ENCODE results near the gene WHRN. TPM values are rescaled to one million over a fixed set of nuclear protein-coding genes. Genes with fewer than 3 reads are reported as not detected.

Gene WHRN
- total RNA-seq, 1 experiment from 2014 or later: 9.4 TPM

- DNase-seq (ENCODE audit: unreplicated experiment): no peak
- Mint-ChIP-seq H3K27ac (ENCODE audit: low read depth, unreplicated experiment) (no peak overlapping the region), H3K36me3 (ENCODE audit: insufficient read depth, unreplicated experiment) (no peaks in the 10 kb centered on the region), H3K4me1 (ENCODE audit: insufficient read depth, unreplicated experiment) (no peaks in the 10 kb centered on the region), H3K27me3 (ENCODE audit: insufficient read depth, unreplicated experiment) (no peaks in the 10 kb centered on the region), H3K9me3 (ENCODE audit: unreplicated experiment) (no peaks in the 10 kb centered on the region), H3K4me3 (ENCODE audit: unreplicated experiment) (no peak overlapping the region)
- no peak for TF ChIP-seq CTCF (IDR thresholded peaks at IDR 0.05; ENCODE audit: unreplicated experiment)
- BruUV-seq (replicated peaks): no TSS peak
- intact Hi-C loops (cut with micrococcal nuclease): no loop called here
- POLR2A ChIA-PET: interaction anchor here (0.9 kb wide), 1 partner anchor 10 kb away, joined by 3 read pairs; no protein-coding TSS in a partner anchor
- CTCF ChIA-PET: interaction anchor here (0.6 to 1.2 kb wide), 4 partner anchors 10 to 484 kb away, joined by 3 to 5 read pairs (median 3); partner anchors contain the start of gene TEX53
Observed at GRCh38 chr9:114425126-114425525, 80.1 kb downstream of the WHRN start.

- Mint-ChIP-seq H3K27ac (ENCODE audit: low read depth, unreplicated experiment) (no peak overlapping the region), H3K4me3 (ENCODE audit: unreplicated experiment) (no peak overlapping the region), H3K4me1 (ENCODE audit: insufficient read depth, unreplicated experiment) (no peaks in the 10 kb centered on the region), H3K27me3 (ENCODE audit: insufficient read depth, unreplicated experiment) (no peaks in the 10 kb centered on the region), H3K9me3 (ENCODE audit: unreplicated experiment) (no peaks in the 10 kb centered on the region), H3K36me3 (ENCODE audit: insufficient read depth, unreplicated experiment) (no peaks in the 10 kb centered on the region)
- intact Hi-C loops (cut with micrococcal nuclease): no loop called here
- ChIA-PET CTCF (interaction anchor here (1.2 kb wide), 1 partner anchor 11 kb away, joined by 5 read pairs; no protein-coding TSS in a partner anchor), POLR2A (interaction anchor here (0.9 kb wide), 1 partner anchor 11 kb away, joined by 3 read pairs; no protein-coding TSS in a partner anchor)
- no TSS peak for BruUV-seq (replicated peaks)
- no peak for TF ChIP-seq CTCF (IDR thresholded peaks at IDR 0.05; ENCODE audit: unreplicated experiment)
- DNase-seq (ENCODE audit: unreplicated experiment): no peak
Observed at GRCh38 chr9:114424126-114424525, 81.1 kb downstream of the WHRN start.

GRCh38 chr9:114423181-114423580 lies 82.1 kb downstream of the WHRN start:
- Mint-ChIP-seq H3K27me3 (ENCODE audit: insufficient read depth, unreplicated experiment) (no peaks in the 10 kb centered on the region), H3K4me1 (ENCODE audit: insufficient read depth, unreplicated experiment) (no peaks in the 10 kb centered on the region), H3K27ac (ENCODE audit: low read depth, unreplicated experiment) (no peak overlapping the region), H3K4me3 (ENCODE audit: unreplicated experiment) (no peak overlapping the region), H3K9me3 (ENCODE audit: unreplicated experiment) (no peaks in the 10 kb centered on the region), H3K36me3 (ENCODE audit: insufficient read depth, unreplicated experiment) (no peaks in the 10 kb centered on the region)
- intact Hi-C loops (cut with micrococcal nuclease): no loop called here
- no peak for DNase-seq (ENCODE audit: unreplicated experiment)
- ChIA-PET CTCF (interaction anchor here (0.6 to 2.2 kb wide), 2 partner anchors 12 to 94 kb away, joined by 4 to 12 read pairs; no protein-coding TSS in a partner anchor), POLR2A (no interaction called here)
- BruUV-seq (replicated peaks): no TSS peak
- TF ChIP-seq CTCF (IDR thresholded peaks at IDR 0.05; ENCODE audit: unreplicated experiment): no peak

- no peaks in the 10 kb centered on the region for H3K27me3 Mint-ChIP-seq (ENCODE audit: insufficient read depth, unreplicated experiment)
- no peak overlapping the region for H3K27ac Mint-ChIP-seq (ENCODE audit: low read depth, unreplicated experiment)
- POLR2A ChIA-PET: no interaction called here
- H3K36me3 Mint-ChIP-seq (ENCODE audit: insufficient read depth, unreplicated experiment): no peaks in the 10 kb centered on the region
- TF ChIP-seq CTCF (IDR thresholded peaks at IDR 0.05; ENCODE audit: unreplicated experiment): no peak
- CTCF ChIA-PET: interaction anchor here (0.7 to 2.3 kb wide), 3 partner anchors 16 to 207 kb away, joined by 3 to 10 read pairs (median 3); no protein-coding TSS in a partner anchor
- DNase-seq (ENCODE audit: unreplicated experiment): no peak
- H3K9me3 Mint-ChIP-seq (ENCODE audit: unreplicated experiment): no peaks in the 10 kb centered on the region
- intact Hi-C loops (cut with micrococcal nuclease): no loop called here
- BruUV-seq (replicated peaks): no TSS peak
- H3K4me1 Mint-ChIP-seq (ENCODE audit: insufficient read depth, unreplicated experiment): no peaks in the 10 kb centered on the region
- no peak overlapping the region for H3K4me3 Mint-ChIP-seq (ENCODE audit: unreplicated experiment)
Observed at GRCh38 chr9:114421147-114421546, 84.1 kb downstream of the WHRN start.

Data from MCF 10A (cell line).